M059J (cell line): ENCODE results near the gene ORM1. TPM values are rescaled to one million over a fixed set of nuclear protein-coding genes. Genes with fewer than 3 reads are reported as not detected.

Source experiments
- DNase-seq: peaks from one replicate; pipeline ENCODE4 v3.0.0-alpha.2; 2012; ENCODE audit warnings: low read depth
- total RNA-seq: library from RNA; depleted of rRNA; stranded (reverse); fragments of >200 nt; shearing (Covaris generic); gene quantifications from 2 replicates; pipeline ENCODE4 v1.2.3, GENCODE V29; 2014

The ORM1 gene
- total RNA-seq, 1 experiment from 2014 or later: 0.57 TPM

- no peak for DNase-seq
Observed at GRCh38 chr9:114287001-114287762, 35.7 kb upstream of the ORM1 start.

GRCh38 chr9:114287763-114288192, 35.1 kb upstream of the ORM1 start:
- no peak for DNase-seq

- DNase-seq: peak; percentile 86
Observed at GRCh38 chr9:114288193-114289091, 34.5 kb upstream of the ORM1 start.

- no peak for DNase-seq
Observed at GRCh38 chr9:114289106-114289505, 33.8 kb upstream of the ORM1 start.

GRCh38 chr9:114289571-114290481, 33.1 kb upstream of the ORM1 start:
- DNase-seq: no peak

- no peak for DNase-seq
Observed at GRCh38 chr9:114290561-114290986, 32.3 kb upstream of the ORM1 start.

- DNase-seq: peak; percentile 64
Observed at GRCh38 chr9:114291064-114291474, 31.8 kb upstream of the ORM1 start.

- no peak for DNase-seq
Observed at GRCh38 chr9:114291886-114292590, 30.9 kb upstream of the ORM1 start.

- DNase-seq: no peak
Observed at GRCh38 chr9:114294664-114295063, 28.2 kb upstream of the ORM1 start.

GRCh38 chr9:114296338-114296737, 26.6 kb upstream of the ORM1 start:
- DNase-seq: no peak

- no peak for DNase-seq
Observed at GRCh38 chr9:114299286-114300152, 23.4 kb upstream of the ORM1 start.

GRCh38 chr9:114300153-114300845, 22.6 kb upstream of the ORM1 start:
- no peak for DNase-seq

- DNase-seq: no peak
Observed at GRCh38 chr9:114300846-114301797, 21.8 kb upstream of the ORM1 start.

GRCh38 chr9:114301798-114302565, 20.9 kb upstream of the ORM1 start:
- DNase-seq: no peak

- no peak for DNase-seq
Observed at GRCh38 chr9:114302727-114303126, 20.2 kb upstream of the ORM1 start.

GRCh38 chr9:114303571-114303970, 19.3 kb upstream of the ORM1 start:
- no peak for DNase-seq

- DNase-seq: no peak
Observed at GRCh38 chr9:114303977-114304376, 18.9 kb upstream of the ORM1 start.
